Measurements from ENCODE around the gene GMDS. TPM values are rescaled to one million over a fixed set of nuclear protein-coding genes. Genes with fewer than 3 reads are reported as not detected.
"Not testable (repeated sequence)": the region's sequence is repeated elsewhere in the genome, so short reads cannot be mapped to it uniquely, and the experiment has no call there.

Gene GMDS
- total RNA-seq, 1 experiment from 2014 or later, result 5.4 TPM

GRCh38 chr6:1709234-1709641 lies 536.2 kb downstream of the GMDS start:
- DNase-seq (ENCODE audit: low spot score), result no peak

GRCh38 chr6:1708820-1709219 lies 536.6 kb downstream of the GMDS start:
- DNase-seq (ENCODE audit: low spot score), result no peak

DNA sequence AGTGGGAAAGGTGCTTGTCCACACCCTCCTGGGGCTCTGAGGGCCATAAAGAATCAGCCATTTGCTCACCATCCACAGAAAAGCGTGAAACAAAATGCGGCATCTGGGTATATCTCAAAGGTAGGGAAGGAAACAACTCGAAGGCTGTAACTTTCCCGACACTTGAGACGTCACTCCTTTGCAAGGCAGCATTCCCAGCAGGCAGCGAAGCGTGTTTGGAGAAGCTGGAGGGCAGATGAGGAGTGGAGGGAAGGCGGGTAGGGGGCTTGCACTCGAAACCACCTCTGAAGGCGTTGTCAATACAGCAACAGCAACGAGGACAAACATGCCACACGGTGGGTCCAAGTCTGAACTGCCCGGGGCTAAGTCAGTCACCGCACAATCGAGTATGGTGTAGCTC lies 537.3 kb downstream of the GMDS start:
- no peak for DNase-seq (ENCODE audit: low spot score)

GRCh38 chr6:1705630-1706029 lies 539.8 kb downstream of the GMDS start:
- DNase-seq (ENCODE audit: low spot score), result no peak

DNA sequence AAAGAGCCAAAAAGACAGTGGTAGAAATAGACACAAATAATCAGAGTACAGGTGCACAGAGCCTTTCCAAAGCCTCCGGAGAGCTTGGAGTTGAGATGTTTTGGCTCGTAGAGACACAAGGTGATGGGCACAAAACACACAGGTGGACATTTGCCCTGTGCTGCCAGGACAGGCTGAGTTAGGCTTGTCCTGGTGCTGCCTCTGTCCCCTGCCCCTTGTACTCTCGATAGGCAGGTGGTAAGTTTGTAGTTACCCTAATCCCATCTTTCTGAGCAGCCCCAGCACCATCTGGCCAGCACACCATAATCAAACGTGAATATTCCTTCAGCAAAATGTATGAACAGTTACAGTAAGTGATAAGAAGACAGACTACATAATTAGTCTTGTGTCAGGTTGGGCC lies 540.2 kb downstream of the GMDS start:
- DNase-seq (ENCODE audit: low spot score), result no peak

- DNase-seq (ENCODE audit: low spot score), result no peak
These were observed 540.7 kb downstream of the GMDS start for GRCh38 chr6:1704711-1705110.

- DNase-seq (ENCODE audit: low spot score), result no peak
These were observed 541.5 kb downstream of the GMDS start for GRCh38 chr6:1703923-1704322.

GRCh38 chr6:1703091-1703855 lies 542.1 kb downstream of the GMDS start:
- no peak for DNase-seq (ENCODE audit: low spot score)

- DNase-seq (ENCODE audit: low spot score), result peak; percentile 23
These were observed 542.8 kb downstream of the GMDS start for GRCh38 chr6:1702580-1703051.

- peak; percentile 89 for DNase-seq (ENCODE audit: low spot score)
These were observed 543.6 kb downstream of the GMDS start for GRCh38 chr6:1701668-1702353.

- no peak for DNase-seq (ENCODE audit: low spot score)
These were observed 545.0 kb downstream of the GMDS start for GRCh38 chr6:1700278-1700967.

- no peak for DNase-seq (ENCODE audit: low spot score)
These were observed 546.9 kb downstream of the GMDS start for GRCh38 chr6:1698527-1698926.

DNA sequence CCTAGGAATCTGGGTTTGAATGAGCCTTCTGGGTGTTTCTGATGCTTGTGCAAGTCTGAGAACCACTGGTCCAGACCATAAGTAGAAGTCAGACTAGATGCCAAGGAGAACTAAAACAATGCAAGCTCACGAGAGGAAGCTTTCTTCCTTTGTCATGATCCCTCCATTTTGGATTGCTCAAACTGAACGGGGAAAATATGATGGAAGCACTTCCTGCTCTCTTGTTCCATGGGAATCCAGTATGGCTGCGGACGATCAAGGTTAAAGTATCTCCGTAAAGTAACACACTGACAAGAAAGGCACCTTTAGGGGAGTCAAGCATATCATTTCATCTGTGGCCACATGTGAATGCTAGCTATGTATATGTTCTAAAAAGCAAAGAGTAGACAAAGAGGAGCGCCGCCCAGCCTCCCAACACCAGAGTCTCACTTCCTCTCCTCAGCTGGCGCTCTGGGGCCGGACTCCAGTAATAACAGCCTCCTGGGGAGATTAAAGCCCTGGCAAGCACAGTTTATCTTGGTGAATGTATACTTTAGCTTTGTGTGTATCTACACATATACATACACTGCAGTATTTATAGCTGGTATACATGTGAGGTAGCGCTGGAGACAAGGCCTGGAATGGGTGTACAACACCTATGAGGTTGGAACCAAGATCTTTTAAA lies 547.6 kb downstream of the GMDS start:
- DNase-seq (ENCODE audit: low spot score), result no peak

DNA sequence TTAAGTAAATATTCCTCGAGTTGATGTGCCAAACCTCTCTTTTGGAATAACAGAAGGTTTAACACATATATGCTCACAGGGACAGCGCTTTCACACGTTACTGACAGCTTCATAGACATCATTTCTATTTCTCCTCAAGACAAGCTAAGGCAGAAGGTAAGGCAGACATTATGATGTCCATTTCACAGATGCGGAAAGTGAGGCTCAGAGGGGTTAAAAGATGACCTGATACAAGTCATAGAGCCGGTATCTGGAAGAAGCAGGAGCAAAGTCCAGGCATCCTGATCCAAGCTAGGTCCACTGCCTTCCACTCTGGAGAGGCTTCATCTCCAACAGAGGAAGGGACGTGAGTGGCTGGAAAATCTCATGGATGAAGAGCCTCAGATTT lies 548.9 kb downstream of the GMDS start:
- no peak for DNase-seq (ENCODE audit: low spot score)

- DNase-seq (ENCODE audit: low spot score), result no peak
These were observed 549.6 kb downstream of the GMDS start for GRCh38 chr6:1695546-1696462.

- DNase-seq (ENCODE audit: low spot score), result not testable (repeated sequence)
These were observed 553.6 kb downstream of the GMDS start for GRCh38 chr6:1691828-1692227.

DNA sequence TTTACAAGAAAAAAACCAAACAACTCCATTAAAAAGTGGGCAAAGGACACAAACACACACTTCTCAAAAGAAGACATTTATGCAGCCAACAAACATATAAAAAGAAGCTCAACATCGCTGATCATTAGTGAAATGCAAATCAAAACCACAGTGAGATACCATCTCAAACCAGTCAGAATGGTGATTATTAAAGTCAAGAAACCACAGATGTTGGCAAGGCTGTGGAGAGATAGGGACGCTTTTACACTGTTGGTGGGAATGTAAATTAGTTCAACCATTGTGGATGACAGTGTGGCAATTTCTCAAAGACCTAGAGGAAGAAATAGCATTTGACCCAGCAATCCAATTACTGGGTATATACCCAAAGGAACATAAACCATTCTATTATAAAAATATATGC lies 554.7 kb downstream of the GMDS start:
- DNase-seq (ENCODE audit: low spot score), result not testable (repeated sequence)

GRCh38 chr6:1689141-1689540 lies 556.3 kb downstream of the GMDS start:
- no peak for DNase-seq (ENCODE audit: low spot score)

DNA sequence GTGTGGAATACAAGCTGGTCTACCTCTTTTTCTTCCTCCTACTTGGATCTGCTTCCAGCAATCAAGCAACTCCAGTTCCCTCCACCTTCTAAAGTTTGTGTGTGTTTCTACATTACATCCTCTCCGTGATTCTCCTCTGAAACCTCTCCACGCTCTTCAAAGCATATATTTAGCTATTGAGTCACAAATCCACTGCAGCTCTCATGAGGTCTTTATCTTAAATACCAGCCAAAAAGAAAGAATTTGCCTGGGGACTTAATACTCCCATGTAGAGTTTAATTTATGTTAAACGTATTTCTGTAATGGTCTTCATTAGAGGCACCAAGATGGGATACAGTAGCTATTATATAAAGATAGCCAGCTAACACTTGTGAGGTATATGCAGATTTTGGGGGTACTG lies 557.0 kb downstream of the GMDS start:
- no peak for DNase-seq (ENCODE audit: low spot score)

- no peak for DNase-seq (ENCODE audit: low spot score)
These were observed 558.0 kb downstream of the GMDS start for GRCh38 chr6:1687402-1687801.
